GM23338 (cell line): ENCODE results near the gene DRAXIN. TPM values are rescaled to one million over a fixed set of nuclear protein-coding genes. Genes with fewer than 3 reads are reported as not detected.

Source experiments
- ATAC-seq: fragments of 200-7000 bp; cut with Tn5 transposase; 3 replicates; pipeline ENCODE4 v1.9.1; 2020
- DNase-seq: peaks from one replicate; pipeline ENCODE4 v3.0.0-alpha.2; 2015; ENCODE audit warnings: low spot score
- H2AFZ ChIP-seq: fragments of 200-600 bp; sonication (generic); 2 replicates; pipeline ENCODE4 v1.8.0; 2016; ENCODE audit warnings: antibody characterized with exemption, mild to moderate bottlenecking, moderate library complexity
- H3F3A ChIP-seq: fragments of 200-600 bp; sonication (generic); replicated peaks from 2 replicates; pipeline ENCODE4 v1.8.0; 2017; ENCODE audit warnings: antibody characterized with exemption, mixed run types, low read depth
- H3K27ac ChIP-seq: fragments of 200-600 bp; sonication (generic); 2 replicates; pipeline ENCODE4 v1.6.1; 2016; ENCODE audit warnings: low read depth
- H3K27me3 ChIP-seq: fragments of 200-600 bp; sonication (generic); 2 replicates; pipeline ENCODE4 v1.8.0; 2016; ENCODE audit warnings: mild to moderate bottlenecking, mixed run types, moderate library complexity; ENCODE audit not compliant: insufficient read depth
- H3K36me3 ChIP-seq: fragments of 200-600 bp; sonication (generic); 2 replicates; pipeline ENCODE4 v1.8.0; 2016; ENCODE audit warnings: mild to moderate bottlenecking; ENCODE audit not compliant: insufficient read depth
- H3K4me1 ChIP-seq: fragments of 200-600 bp; sonication (generic); 2 replicates; pipeline ENCODE4 v1.8.0; 2016; ENCODE audit warnings: mild to moderate bottlenecking, moderate library complexity; ENCODE audit not compliant: insufficient read depth
- H3K4me2 ChIP-seq: fragments of 200-600 bp; sonication (generic); 2 replicates; pipeline ENCODE4 v1.7.1; 2017; ENCODE audit warnings: mixed run types
- H3K4me3 ChIP-seq: fragments of 200-600 bp; sonication (generic); 2 replicates; pipeline ENCODE4 v1.6.1; 2016; ENCODE audit warnings: mixed run types
- H3K79me2 ChIP-seq: fragments of 200-600 bp; sonication (generic); replicated peaks from 2 replicates; pipeline ENCODE4 v1.8.0; 2017; ENCODE audit warnings: mild to moderate bottlenecking; ENCODE audit not compliant: insufficient read depth
- H3K9me2 ChIP-seq: fragments of 200-600 bp; sonication (generic); 2 replicates; pipeline ENCODE4 v1.8.0; 2017; ENCODE audit not compliant: insufficient read depth
- H4K20me1 ChIP-seq: fragments of 200-600 bp; sonication (generic); replicated peaks from 2 replicates; pipeline ENCODE4 v1.8.0; 2017; ENCODE audit warnings: mild to moderate bottlenecking; ENCODE audit not compliant: insufficient read depth
- H3K27ac Mint-ChIP-seq: 2 replicates; pipeline ENCODE4 v1.8.0; 2020; ENCODE audit warnings: inconsistent platforms, mild to moderate bottlenecking, moderate library complexity, mixed read lengths
- H3K27me3 Mint-ChIP-seq: 3 replicates; pipeline ENCODE4 v1.8.0; 2022; ENCODE audit warnings: low read depth, mild to moderate bottlenecking, moderate library complexity, mixed read lengths, inconsistent platforms; ENCODE audit not compliant: insufficient read depth, poor library complexity
- H3K36me3 Mint-ChIP-seq: 3 replicates; pipeline ENCODE4 v1.8.0; 2021; ENCODE audit warnings: low read depth, mild to moderate bottlenecking, inconsistent platforms, moderate library complexity, mixed read lengths
- H3K4me1 Mint-ChIP-seq: 3 replicates; pipeline ENCODE4 v1.8.0; 2020; ENCODE audit warnings: mild to moderate bottlenecking, inconsistent platforms, mixed read lengths
- H3K4me3 Mint-ChIP-seq: 3 replicates; pipeline ENCODE4 v1.8.0; 2021; ENCODE audit warnings: moderate library complexity, mild to moderate bottlenecking, inconsistent platforms, mixed read lengths
- H3K9me3 Mint-ChIP-seq: 3 replicates; pipeline ENCODE4 v1.8.0; 2020; ENCODE audit warnings: moderate library complexity, mild to moderate bottlenecking, inconsistent platforms, mixed read lengths
- CREB1 ChIP-seq: fragments of 250-450 bp; sonication (Bioruptor Pico); IDR thresholded peaks from 2 replicates; pipeline ENCODE4 v1.5.0; 2020; ENCODE audit warnings: low read depth, mild to moderate bottlenecking, moderate library complexity
- CTCF ChIP-seq, 2 experiments: fragments of 200-600 bp in 1 of 2; sonication (generic) in 1 of 2; conservative IDR thresholded peaks; 2 replicates each; pipeline versions ENCODE4 v1.5.1 to v1.6.1; 2016 to 2017; ENCODE audit warnings: antibody characterized with exemption in 2 of 2, low read depth in 2 of 2, mild to moderate bottlenecking in 2 of 2, moderate library complexity in 1 of 2
- ETS1 ChIP-seq: IDR thresholded peaks from 2 replicates; pipeline ENCODE4 v1.6.1; 2016; ENCODE audit warnings: antibody characterized with exemption
- EZH2phosphoT487 ChIP-seq: fragments of 200-600 bp; sonication (generic); IDR thresholded peaks from one replicate; pipeline ENCODE4 v1.8.1; 2018; ENCODE audit warnings: antibody characterized with exemption; ENCODE audit not compliant: unreplicated experiment
- JUNB ChIP-seq: IDR thresholded peaks from one replicate; pipeline ENCODE4 v1.6.1; 2016; ENCODE audit warnings: antibody characterized with exemption; ENCODE audit not compliant: unreplicated experiment
- NANOG ChIP-seq: IDR thresholded peaks from 2 replicates; pipeline ENCODE4 v1.6.1; 2016; ENCODE audit warnings: antibody characterized with exemption, borderline replicate concordance
- STAT1 ChIP-seq: IDR thresholded peaks from one replicate; pipeline ENCODE4 v1.6.1; 2016; ENCODE audit warnings: antibody characterized with exemption; ENCODE audit not compliant: unreplicated experiment
- ZNF114 ChIP-seq: fragments of 250-450 bp; sonication (Bioruptor Pico); IDR thresholded peaks from 2 replicates; pipeline ENCODE4 v1.5.0; 2020; ENCODE audit warnings: mild to moderate bottlenecking, moderate library complexity
- ZNF331 ChIP-seq: fragments of 250-450 bp; sonication (Bioruptor Pico); IDR thresholded peaks from 2 replicates; pipeline ENCODE4 v1.5.0; 2020; ENCODE audit warnings: low read depth, mild to moderate bottlenecking, moderate library complexity
- polyA plus RNA-seq: library from polyadenylated mRNA; unstranded; fragments of >200 nt; fragmentation: Nextera tagmentation; extraction: Ambion mirVana; gene quantifications from 2 replicates; pipeline ENCODE4 v1.2.1, GENCODE V29; 2016
- total RNA-seq: library from RNA; depleted of rRNA; stranded (reverse); fragments of >200 nt; shearing (Covaris generic); gene quantifications from 2 replicates; pipeline ENCODE4 v1.2.3, GENCODE V29; 2014

DRAXIN gene
- total and polyA plus RNA-seq, 2 experiments from 2014 or later = 7.6 to 23.0 TPM

- Mint-ChIP-seq H3K9me3 (no peaks in the 10 kb centered on the region; the same call in 2 of the 3 replicates), H3K27ac (no peak overlapping the region), H3K4me1 (peaks cover 30% of the 10 kb centered on the region), H3K4me3 (peak overlapping the region; percentile 77), H3K27me3 (peaks cover 24% of the 10 kb centered on the region), H3K36me3 (peaks cover 16% of the 10 kb centered on the region; the same call in 2 of the 3 replicates)
- peaks cover 24% of the 10 kb centered on the region for H3F3A ChIP-seq
- H3K4me2 ChIP-seq = peak overlapping the region; percentile 88
- peak; percentile 9 for ATAC-seq
- peak overlapping the region; percentile 72 for H3K4me3 ChIP-seq
- H4K20me1 ChIP-seq = peaks cover 7% of the 10 kb centered on the region; the same call in 1 of the 2 replicates
- peaks cover 33% of the 10 kb centered on the region for H3K4me1 ChIP-seq
- peaks cover 20% of the 10 kb centered on the region for H3K79me2 ChIP-seq
- H3K27ac ChIP-seq = peak overlapping the region; percentile 59; the same call in 1 of the 2 replicates
- H3K9me2 ChIP-seq = no peaks in the 10 kb centered on the region
- DNase-seq = peak; percentile 57
- peaks cover 19% of the 10 kb centered on the region; the same call in 1 of the 2 replicates for H3K36me3 ChIP-seq
- H2AFZ ChIP-seq = no peak overlapping the region
- no peaks in the 10 kb centered on the region for H3K27me3 ChIP-seq
- TF ChIP-seq ZNF331 (no peak), CTCF (conservative IDR thresholded peaks at IDR 0.05; ENCODE audit: low read depth in 2 of 2) (0 out of 4 replicates have a peak, but pooled peaks have one; percentile 5 to 22), NANOG (no peak)
These were observed 36.3 kb upstream of the DRAXIN start for GRCh38 chr1:11654939-11655808.

- no peaks in the 10 kb centered on the region for H3K9me2 ChIP-seq
- H3K27ac ChIP-seq = no peak overlapping the region
- Mint-ChIP-seq H3K27me3 (peaks cover 10% of the 10 kb centered on the region), H3K27ac (no peak overlapping the region), H3K4me1 (peaks cover 15% of the 10 kb centered on the region), H3K36me3 (peaks cover 27% of the 10 kb centered on the region; the same call in 2 of the 3 replicates), H3K9me3 (no peaks in the 10 kb centered on the region; the same call in 2 of the 3 replicates), H3K4me3 (no peak overlapping the region)
- H3K36me3 ChIP-seq = peaks cover 19% of the 10 kb centered on the region; the same call in 1 of the 2 replicates
- peaks cover 14% of the 10 kb centered on the region for H3F3A ChIP-seq
- TF ChIP-seq NANOG (no peak), STAT1 (no peak), JUNB (no peak), CREB1 (no peak), EZH2phosphoT487 (no peak), ETS1 (no peak), ZNF114 (CRISPR knock-in tag) (no peak)
- no peak for ATAC-seq
- H4K20me1 ChIP-seq = peaks cover 6% of the 10 kb centered on the region
- H3K4me2 ChIP-seq = no peak overlapping the region
- H3K27me3 ChIP-seq = no peaks in the 10 kb centered on the region
- DNase-seq = no peak
- H3K79me2 ChIP-seq = peaks cover 6% of the 10 kb centered on the region
- no peak overlapping the region for H3K4me3 ChIP-seq
- H3K4me1 ChIP-seq = peaks cover 20% of the 10 kb centered on the region
- H2AFZ ChIP-seq = no peak overlapping the region
These were observed 33.9 kb upstream of the DRAXIN start for GRCh38 chr1:11657654-11658053.
